Measurements from ENCODE around the gene NHSL2. TPM values are rescaled to one million over a fixed set of nuclear protein-coding genes. Genes with fewer than 3 reads are reported as not detected.

NHSL2 gene
- total RNA-seq, 1 experiment from 2014 or later: 0.58 TPM

DNA sequence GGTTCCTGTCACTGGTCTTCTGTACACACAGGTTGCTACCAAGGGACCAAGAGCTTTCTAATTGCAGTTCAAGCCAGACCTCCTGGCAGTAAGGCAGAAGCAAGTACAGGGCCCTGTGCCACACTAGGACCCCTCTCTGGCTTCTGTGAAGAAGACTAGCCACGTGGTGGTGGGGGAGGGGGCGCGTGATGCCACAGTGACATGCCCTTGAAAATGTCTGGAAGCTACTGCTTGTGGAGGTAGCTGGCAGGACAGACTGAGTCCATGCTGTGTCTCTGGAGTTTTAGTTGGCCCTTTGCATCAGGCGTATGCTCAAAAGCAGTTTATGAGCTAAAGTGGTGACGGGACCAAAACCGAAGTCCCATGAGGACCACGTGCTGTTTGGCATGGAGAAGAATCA is 170.2 kb downstream of the NHSL2 start:
- TF ChIP-seq EZH2 (IDR thresholded peaks at IDR 0.05; ENCODE audit: borderline replicate concordance, low read depth, low read length, poor library complexity, severe bottlenecking): no peak
- TF ChIP-seq, protein P1, sequence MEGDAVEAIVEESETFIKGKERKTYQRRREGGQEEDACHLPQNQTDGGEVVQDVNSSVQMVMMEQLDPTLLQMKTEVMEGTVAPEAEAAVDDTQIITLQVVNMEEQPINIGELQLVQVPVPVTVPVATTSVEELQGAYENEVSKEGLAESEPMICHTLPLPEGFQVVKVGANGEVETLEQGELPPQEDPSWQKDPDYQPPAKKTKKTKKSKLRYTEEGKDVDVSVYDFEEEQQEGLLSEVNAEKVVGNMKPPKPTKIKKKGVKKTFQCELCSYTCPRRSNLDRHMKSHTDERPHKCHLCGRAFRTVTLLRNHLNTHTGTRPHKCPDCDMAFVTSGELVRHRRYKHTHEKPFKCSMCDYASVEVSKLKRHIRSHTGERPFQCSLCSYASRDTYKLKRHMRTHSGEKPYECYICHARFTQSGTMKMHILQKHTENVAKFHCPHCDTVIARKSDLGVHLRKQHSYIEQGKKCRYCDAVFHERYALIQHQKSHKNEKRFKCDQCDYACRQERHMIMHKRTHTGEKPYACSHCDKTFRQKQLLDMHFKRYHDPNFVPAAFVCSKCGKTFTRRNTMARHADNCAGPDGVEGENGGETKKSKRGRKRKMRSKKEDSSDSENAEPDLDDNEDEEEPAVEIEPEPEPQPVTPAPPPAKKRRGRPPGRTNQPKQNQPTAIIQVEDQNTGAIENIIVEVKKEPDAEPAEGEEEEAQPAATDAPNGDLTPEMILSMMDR (conservative IDR thresholded peaks at IDR 0.05; ENCODE audit: low read depth, low read length): no peak
- no peaks in the 10 kb centered on the region for H3K36me3 ChIP-seq (ENCODE audit: insufficient read depth, low read length, poor library complexity, severe bottlenecking)
- no peak overlapping the region for H3K27ac ChIP-seq (ENCODE audit: low read depth, low read length, poor library complexity, severe bottlenecking)
- intact Hi-C loops (cut with micrococcal nuclease; ENCODE audit: unreplicated experiment): no loop called here
- H3K27me3 ChIP-seq (replicated peaks; ENCODE audit: insufficient read depth, low read depth, low read length, poor library complexity): no peaks in the 10 kb centered on the region
- DNase-seq (ENCODE audit: low spot score): no peak
- BruUV-seq (replicated peaks): no TSS peak
- ChIA-PET POLR2A (ENCODE audit: low non-redundant PET) (no interaction called here), CTCF (no interaction called here)
- H3K9me3 ChIP-seq (ENCODE audit: low read depth, low read length, poor library complexity, severe bottlenecking): no peaks in the 10 kb centered on the region
- no peak overlapping the region for H3K4me3 ChIP-seq (ENCODE audit: low read depth, low read length, poor library complexity, severe bottlenecking)
- no peaks in the 10 kb centered on the region for H3K4me1 ChIP-seq (ENCODE audit: insufficient read depth, low read length, poor library complexity, severe bottlenecking)

GRCh38 chrX:72081605-72082320 is 171.1 kb downstream of the NHSL2 start:
- TF ChIP-seq, protein P1 (conservative IDR thresholded peaks at IDR 0.05; ENCODE audit: low read depth, low read length): no peak
- H3K9me3 ChIP-seq (ENCODE audit: low read depth, low read length, poor library complexity, severe bottlenecking): no peaks in the 10 kb centered on the region
- POLR2A ChIA-PET (ENCODE audit: low non-redundant PET): no interaction called here
- H3K4me3 ChIP-seq (ENCODE audit: low read depth, low read length, poor library complexity, severe bottlenecking): no peak overlapping the region
- H3K27ac ChIP-seq (ENCODE audit: low read depth, low read length, poor library complexity, severe bottlenecking): no peak overlapping the region
- H3K27me3 ChIP-seq (replicated peaks; ENCODE audit: insufficient read depth, low read depth, low read length, poor library complexity): no peaks in the 10 kb centered on the region
- no peaks in the 10 kb centered on the region for H3K36me3 ChIP-seq (ENCODE audit: insufficient read depth, low read length, poor library complexity, severe bottlenecking)
- no TSS peak for BruUV-seq (replicated peaks)
- intact Hi-C loops (cut with micrococcal nuclease; ENCODE audit: unreplicated experiment): no loop called here
- DNase-seq (ENCODE audit: low spot score): no peak
- CTCF ChIA-PET: no interaction called here
- no peaks in the 10 kb centered on the region for H3K4me1 ChIP-seq (ENCODE audit: insufficient read depth, low read length, poor library complexity, severe bottlenecking)

- Histone ChIP-seq H3K4me1 (ENCODE audit: insufficient read depth, low read length, poor library complexity, severe bottlenecking) (no peaks in the 10 kb centered on the region), H3K4me3 (ENCODE audit: low read depth, low read length, poor library complexity, severe bottlenecking) (no peak overlapping the region), H3K27me3 (replicated peaks; ENCODE audit: insufficient read depth, low read depth, low read length, poor library complexity) (no peaks in the 10 kb centered on the region), H3K9me3 (ENCODE audit: low read depth, low read length, poor library complexity, severe bottlenecking) (no peaks in the 10 kb centered on the region), H3K36me3 (ENCODE audit: insufficient read depth, low read length, poor library complexity, severe bottlenecking) (no peaks in the 10 kb centered on the region), H3K27ac (ENCODE audit: low read depth, low read length, poor library complexity, severe bottlenecking) (no peak overlapping the region)
- ChIA-PET CTCF (no interaction called here), POLR2A (ENCODE audit: low non-redundant PET) (no interaction called here)
- DNase-seq (ENCODE audit: low spot score): no peak
- no peak for TF ChIP-seq EZH2 (IDR thresholded peaks at IDR 0.05; ENCODE audit: borderline replicate concordance, low read depth, low read length, poor library complexity, severe bottlenecking)
- TF ChIP-seq, protein P1 (conservative IDR thresholded peaks at IDR 0.05; ENCODE audit: low read depth, low read length): no peak
- BruUV-seq (replicated peaks): no TSS peak
- intact Hi-C loops (cut with micrococcal nuclease; ENCODE audit: unreplicated experiment): no loop called here
These were observed 172.6 kb downstream of the NHSL2 start for GRCh38 chrX:72083291-72083690.

Measured in A673 (cell line).